BLaER1 (cell line): Measurements from ENCODE around the gene ERF.

Source experiments
- H3K27ac ChIP-seq: shearing (Covaris generic); formaldehyde crosslinking; 2 replicates; pipeline ENCODE4 v1.8.1; 2022
- H3K27me3 ChIP-seq: shearing (Covaris generic); formaldehyde crosslinking; 2 replicates; pipeline ENCODE4 v1.8.1; 2022
- H3K36me3 ChIP-seq: shearing (Covaris generic); formaldehyde crosslinking; 2 replicates; pipeline ENCODE4 v1.8.1; 2022
- H3K4me1 ChIP-seq: shearing (Covaris generic); formaldehyde crosslinking; 2 replicates; pipeline ENCODE4 v1.8.1; 2022
- H3K4me2 ChIP-seq: shearing (Covaris generic); formaldehyde crosslinking; 2 replicates; pipeline ENCODE4 v1.8.1; 2022
- H3K4me3 ChIP-seq: shearing (Covaris generic); formaldehyde crosslinking; 2 replicates; pipeline ENCODE4 v1.8.1; 2022
- H3K9ac ChIP-seq: shearing (Covaris generic); formaldehyde crosslinking; 2 replicates; pipeline ENCODE4 v1.8.1; 2022
- H3K9me3 ChIP-seq: shearing (Covaris generic); formaldehyde crosslinking; 2 replicates; pipeline ENCODE4 v1.8.1; 2022
- H4K20me1 ChIP-seq: shearing (Covaris generic); formaldehyde crosslinking; 2 replicates; pipeline ENCODE4 v1.8.1; 2022
- Cebpa-rat ChIP-seq: shearing (Covaris generic); IDR thresholded peaks from 2 replicates; pipeline ENCODE4 v1.8.1; 2022

Gene ERF

DNA sequence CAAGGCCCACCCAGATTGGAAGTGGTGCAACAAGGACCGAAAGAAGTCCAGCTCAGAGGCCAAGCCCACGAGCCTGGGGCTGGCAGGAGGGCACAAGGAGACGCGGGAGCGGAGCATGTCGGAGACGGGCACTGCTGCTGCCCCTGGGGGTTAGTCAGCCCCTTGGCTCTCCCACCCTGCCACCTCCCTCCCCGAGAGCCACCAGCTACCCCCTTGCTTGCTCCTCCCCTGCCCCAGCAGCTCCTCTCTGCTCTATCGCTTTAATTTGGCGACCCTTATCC, 32.8 kb upstream of the ERF start:
- Histone ChIP-seq H3K9me3 (no peaks in the 10 kb centered on the region), H3K9ac (no peak overlapping the region), H3K4me1 (peaks cover 81% of the 10 kb centered on the region), H3K4me3 (no peak overlapping the region), H3K27ac (no peak overlapping the region), H3K36me3 (peaks cover 60% of the 10 kb centered on the region), H3K4me2 (peak overlapping the region; percentile 98; the same call in 1 of the 2 replicates), H3K27me3 (no peaks in the 10 kb centered on the region), H4K20me1 (peaks cover 88% of the 10 kb centered on the region)
- TF ChIP-seq Cebpa-rat, result no peak

DNA sequence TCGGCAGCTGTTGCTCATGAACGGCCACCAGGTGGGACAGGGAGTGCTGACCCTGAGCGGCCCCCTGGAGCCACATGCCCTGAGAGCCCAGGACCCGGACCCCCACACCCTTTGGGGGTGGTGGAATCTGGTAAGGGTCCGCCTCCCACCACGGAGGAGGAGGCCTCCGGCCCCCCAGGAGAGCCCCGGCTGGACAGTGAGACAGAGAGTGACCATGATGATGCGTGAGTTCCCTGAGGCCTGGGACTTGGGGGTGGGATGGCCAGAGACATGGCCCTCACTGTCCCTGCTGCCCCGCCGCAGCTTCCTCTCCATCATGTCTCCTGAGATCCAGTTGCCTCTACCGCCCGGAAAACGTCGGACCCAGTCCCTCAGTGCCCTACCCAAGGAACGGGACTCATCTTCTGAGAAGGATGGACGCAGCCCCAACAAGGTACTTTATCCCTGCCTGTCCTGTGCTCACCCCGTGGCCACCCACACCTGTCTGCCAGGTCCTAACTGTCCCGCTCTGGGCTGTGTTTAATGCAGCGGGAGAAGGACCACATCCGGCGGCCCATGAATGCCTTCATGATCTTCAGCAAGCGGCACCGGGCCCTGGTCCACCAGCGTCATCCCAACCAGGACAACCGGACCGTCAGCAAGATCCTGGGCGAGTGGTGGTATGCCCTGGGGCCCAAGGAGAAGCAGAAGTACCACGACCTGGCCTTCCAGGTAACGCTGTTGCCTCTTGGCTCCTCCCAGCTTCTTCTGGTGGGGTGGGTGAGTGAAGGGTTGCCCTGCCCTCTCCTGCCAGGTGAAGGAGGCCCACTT, 32.3 kb upstream of the ERF start:
- Histone ChIP-seq H3K4me2 (peak overlapping the region; percentile 98), H3K27ac (peak overlapping the region; percentile 93), H3K9me3 (no peaks in the 10 kb centered on the region), H3K4me1 (peaks cover 87% of the 10 kb centered on the region), H3K27me3 (no peaks in the 10 kb centered on the region), H3K9ac (peak overlapping the region; percentile 55; the same call in 1 of the 2 replicates), H3K4me3 (peak overlapping the region; percentile 73), H3K36me3 (peaks cover 55% of the 10 kb centered on the region), H4K20me1 (peaks cover 87% of the 10 kb centered on the region)
- TF ChIP-seq Cebpa-rat, result no peak

DNA sequence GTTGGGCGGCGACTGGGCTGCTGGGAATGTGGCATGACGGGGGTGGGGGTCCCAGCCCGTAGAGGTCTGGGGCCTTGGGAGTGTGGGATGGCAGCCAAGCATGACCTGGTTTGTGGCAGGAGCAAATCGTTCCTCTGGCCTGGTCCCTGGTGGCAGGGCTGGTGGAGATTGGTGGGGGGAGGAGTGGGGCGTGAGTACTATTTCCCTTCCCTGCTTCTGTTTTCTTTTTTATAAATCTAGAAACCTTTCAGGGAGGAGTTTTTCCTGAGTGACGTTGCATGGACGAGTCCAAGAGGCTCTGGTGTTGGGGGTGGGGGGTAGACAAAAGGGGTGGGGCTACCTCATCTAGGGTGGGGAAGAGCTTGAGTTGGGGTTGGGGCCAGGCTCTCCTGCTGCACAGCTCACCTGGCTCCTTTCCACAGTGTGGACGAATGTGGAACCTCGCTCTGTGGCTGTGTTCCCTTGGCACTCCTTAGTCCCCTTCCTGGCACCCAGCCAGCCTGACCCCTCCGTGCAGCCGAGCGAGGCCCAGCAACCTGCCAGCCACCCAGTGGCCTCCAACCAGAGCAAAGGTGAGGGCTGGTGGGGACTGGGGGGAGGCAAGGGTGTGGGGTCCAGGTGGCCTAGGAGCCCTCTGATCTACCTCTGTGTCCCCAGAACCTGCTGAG, 31.6 kb upstream of the ERF start:
- Histone ChIP-seq H3K4me1 (peaks cover 88% of the 10 kb centered on the region), H3K9me3 (no peaks in the 10 kb centered on the region), H4K20me1 (peaks cover 87% of the 10 kb centered on the region), H3K27ac (peak overlapping the region; percentile 93), H3K27me3 (no peaks in the 10 kb centered on the region), H3K9ac (peak overlapping the region; percentile 85), H3K36me3 (peaks cover 47% of the 10 kb centered on the region), H3K4me2 (peak overlapping the region; percentile 98), H3K4me3 (peak overlapping the region; percentile 73)
- TF ChIP-seq Cebpa-rat, result no peak

DNA sequence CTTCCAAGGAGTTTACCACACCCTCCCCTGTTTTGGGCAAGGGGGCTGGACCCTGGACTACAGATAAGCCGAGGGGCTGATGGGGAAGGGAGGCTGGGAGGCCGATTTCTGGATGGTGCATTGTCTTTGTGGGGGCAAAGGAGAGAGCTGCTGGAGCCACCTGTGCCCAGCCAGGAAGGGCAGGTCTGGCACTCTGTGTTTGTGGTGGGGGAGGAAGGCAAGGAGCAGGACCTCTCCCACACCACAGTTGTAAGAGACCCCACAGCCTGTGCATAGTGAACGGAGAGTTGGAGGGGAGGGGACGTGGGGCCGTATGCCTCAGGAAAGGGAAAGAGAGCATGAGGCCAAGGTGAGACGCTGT, 31.0 kb upstream of the ERF start:
- TF ChIP-seq Cebpa-rat, result no peak
- peak overlapping the region; percentile 98 for H3K4me2 ChIP-seq
- peaks cover 42% of the 10 kb centered on the region for H3K36me3 ChIP-seq
- peak overlapping the region; percentile 85 for H3K9ac ChIP-seq
- peaks cover 87% of the 10 kb centered on the region for H3K4me1 ChIP-seq
- H4K20me1 ChIP-seq, result peaks cover 83% of the 10 kb centered on the region
- no peaks in the 10 kb centered on the region for H3K27me3 ChIP-seq
- H3K9me3 ChIP-seq, result no peaks in the 10 kb centered on the region
- peak overlapping the region; percentile 93 for H3K27ac ChIP-seq
- peak overlapping the region; percentile 73 for H3K4me3 ChIP-seq

DNA sequence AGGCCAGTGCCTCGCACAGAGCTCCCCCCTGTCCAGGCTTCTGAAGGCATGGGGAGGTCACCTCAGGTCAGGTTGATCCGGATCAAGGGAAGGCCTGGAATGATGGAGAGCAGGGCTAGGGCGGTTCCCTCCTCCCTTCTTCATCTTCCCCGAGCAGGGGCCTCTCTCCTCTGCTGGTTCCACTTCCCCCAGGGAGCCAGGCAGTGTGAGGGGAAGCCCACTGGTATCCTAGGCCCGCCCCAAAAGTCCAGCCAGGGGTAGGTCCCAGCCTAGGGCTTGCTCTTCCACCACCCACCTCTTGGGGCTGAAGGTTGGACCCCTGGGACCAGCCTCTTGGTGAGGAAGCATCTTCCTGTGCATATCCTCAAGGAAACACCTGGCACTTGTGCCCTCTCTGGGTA, 30.6 kb upstream of the ERF start:
- Histone ChIP-seq H3K27ac (peak overlapping the region; percentile 93), H3K4me2 (peak overlapping the region; percentile 98), H3K4me3 (peak overlapping the region; percentile 73), H3K9ac (peak overlapping the region; percentile 85), H3K9me3 (no peaks in the 10 kb centered on the region), H3K36me3 (peaks cover 38% of the 10 kb centered on the region), H3K27me3 (no peaks in the 10 kb centered on the region), H4K20me1 (peaks cover 79% of the 10 kb centered on the region), H3K4me1 (peaks cover 83% of the 10 kb centered on the region)
- no peak for TF ChIP-seq Cebpa-rat

DNA sequence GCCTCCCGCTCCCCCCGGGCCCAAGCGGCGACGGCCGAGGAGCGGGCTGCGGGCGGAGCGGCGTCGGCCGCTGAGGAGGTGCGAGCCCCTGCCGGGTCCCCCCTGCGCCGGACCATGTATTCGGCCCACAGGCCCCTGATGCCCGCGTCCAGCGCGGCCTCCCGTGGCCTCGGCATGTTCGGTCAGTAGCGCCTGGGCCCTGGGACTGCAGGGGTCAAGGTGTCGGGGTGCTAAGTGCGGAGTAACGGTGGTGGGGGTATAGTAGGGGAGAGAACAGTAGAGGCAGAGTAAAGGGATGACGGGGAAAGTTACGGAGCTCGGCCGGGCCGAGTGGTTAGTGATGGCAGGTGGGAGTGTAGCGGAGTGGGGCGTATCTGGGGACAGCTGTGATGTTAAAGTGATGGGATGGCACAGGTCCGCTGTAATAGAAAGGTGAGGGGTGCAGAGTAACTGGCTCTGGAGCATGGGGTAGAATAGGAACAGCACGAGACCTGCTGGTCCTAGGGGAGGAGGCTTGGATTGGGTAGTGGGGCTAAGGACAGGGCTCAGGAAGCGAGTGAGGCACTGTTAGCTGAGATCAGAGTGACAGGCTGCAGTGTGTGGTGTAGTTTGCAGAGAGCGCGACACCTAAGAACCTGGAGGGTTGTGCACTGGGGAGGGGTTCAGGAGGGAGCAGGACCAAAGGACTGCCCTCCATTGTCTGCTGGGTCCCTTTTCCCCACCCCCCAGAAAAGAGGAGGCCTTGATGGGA, 29.8 kb upstream of the ERF start:
- peaks cover 75% of the 10 kb centered on the region for H3K4me1 ChIP-seq
- peak overlapping the region; percentile 73 for H3K4me3 ChIP-seq
- TF ChIP-seq Cebpa-rat, result no peak
- peaks cover 71% of the 10 kb centered on the region for H4K20me1 ChIP-seq
- peak overlapping the region; percentile 93 for H3K27ac ChIP-seq
- H3K36me3 ChIP-seq, result peaks cover 30% of the 10 kb centered on the region
- peak overlapping the region; percentile 98 for H3K4me2 ChIP-seq
- H3K9me3 ChIP-seq, result no peaks in the 10 kb centered on the region
- peak overlapping the region; percentile 85 for H3K9ac ChIP-seq
- no peaks in the 10 kb centered on the region for H3K27me3 ChIP-seq

DNA sequence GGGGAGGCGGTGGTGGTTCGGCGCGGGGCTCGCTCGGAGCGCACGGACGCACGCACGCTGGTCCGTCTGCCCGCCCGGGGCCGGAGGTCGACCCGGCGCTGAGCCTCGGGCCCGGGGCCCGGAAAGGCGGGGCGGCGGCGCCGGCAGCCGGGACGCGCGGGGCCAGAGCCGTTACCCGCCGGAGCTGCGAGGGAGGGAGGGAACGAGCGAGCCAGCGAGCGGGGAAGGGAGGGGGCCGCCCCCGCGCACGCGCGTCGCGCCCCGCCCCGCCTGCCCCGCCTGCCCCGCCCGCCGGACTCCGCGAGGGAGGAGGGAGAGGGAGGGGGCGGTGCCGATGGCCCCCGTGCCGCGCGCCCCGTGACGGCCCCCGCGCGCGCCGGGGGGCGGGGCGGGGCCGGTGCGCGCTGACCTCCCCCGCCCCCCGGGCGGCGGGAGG, 29.2 kb upstream of the ERF start:
- peaks cover 69% of the 10 kb centered on the region for H4K20me1 ChIP-seq
- H3K36me3 ChIP-seq, result peaks cover 23% of the 10 kb centered on the region
- peak overlapping the region; percentile 86 for H3K9ac ChIP-seq
- no peaks in the 10 kb centered on the region for H3K27me3 ChIP-seq
- H3K4me3 ChIP-seq, result peak overlapping the region; percentile 73
- peak overlapping the region; percentile 22; the same call in 1 of the 2 replicates for H3K4me2 ChIP-seq
- TF ChIP-seq Cebpa-rat, result no peak
- H3K9me3 ChIP-seq, result no peaks in the 10 kb centered on the region
- peaks cover 75% of the 10 kb centered on the region for H3K4me1 ChIP-seq
- peak overlapping the region; percentile 90 for H3K27ac ChIP-seq

DNA sequence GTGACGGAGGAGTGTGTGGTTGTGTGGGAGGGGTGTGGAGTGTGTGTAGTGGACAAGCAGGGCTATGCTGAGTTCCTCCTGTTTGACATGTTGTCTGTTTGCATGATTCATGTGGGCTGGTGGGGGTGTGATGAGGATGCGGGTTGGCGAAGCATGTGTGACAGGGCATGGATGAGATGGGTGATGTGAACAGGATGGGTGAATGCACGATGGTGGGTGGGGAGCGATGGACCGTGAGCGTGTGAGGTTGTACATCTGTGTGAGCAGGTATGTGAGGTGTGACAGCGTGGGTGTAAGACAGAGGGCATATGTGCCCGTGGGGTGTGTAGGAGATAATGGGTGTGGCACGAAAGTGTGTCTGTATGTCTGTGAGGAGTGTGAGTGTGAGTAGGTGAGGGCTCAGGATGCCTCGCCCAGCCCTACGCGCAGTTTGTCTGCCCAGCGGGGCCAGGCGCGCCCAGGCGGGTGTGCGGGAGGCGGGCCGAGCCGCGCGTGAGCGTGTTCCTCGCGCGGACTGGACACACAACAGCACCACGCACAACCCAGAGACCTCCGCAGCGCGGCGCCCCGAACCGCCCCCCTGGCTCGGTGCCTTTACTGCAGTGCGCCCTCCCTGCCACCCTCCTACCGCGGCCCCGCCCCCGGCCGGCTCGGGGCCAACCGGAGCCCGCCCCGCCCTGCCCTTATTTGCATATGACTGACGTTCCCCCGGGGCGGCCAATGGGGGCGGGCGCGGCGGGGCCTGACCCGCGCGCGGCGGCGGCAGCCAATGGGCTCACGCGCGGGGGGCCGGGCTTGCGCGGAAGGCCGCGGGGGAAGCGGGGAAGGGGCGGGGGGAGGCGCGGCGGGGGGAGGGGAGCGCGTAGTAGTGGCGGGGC, 28.5 kb upstream of the ERF start:
- Histone ChIP-seq H3K4me2 (peak overlapping the region; percentile 99), H3K27ac (peak overlapping the region; percentile 90), H3K9me3 (no peaks in the 10 kb centered on the region), H3K27me3 (no peaks in the 10 kb centered on the region), H3K36me3 (peaks cover 17% of the 10 kb centered on the region), H3K4me3 (peak overlapping the region; percentile 73), H4K20me1 (peaks cover 69% of the 10 kb centered on the region), H3K4me1 (peaks cover 75% of the 10 kb centered on the region), H3K9ac (peak overlapping the region; percentile 86)
- no peak for TF ChIP-seq Cebpa-rat

DNA sequence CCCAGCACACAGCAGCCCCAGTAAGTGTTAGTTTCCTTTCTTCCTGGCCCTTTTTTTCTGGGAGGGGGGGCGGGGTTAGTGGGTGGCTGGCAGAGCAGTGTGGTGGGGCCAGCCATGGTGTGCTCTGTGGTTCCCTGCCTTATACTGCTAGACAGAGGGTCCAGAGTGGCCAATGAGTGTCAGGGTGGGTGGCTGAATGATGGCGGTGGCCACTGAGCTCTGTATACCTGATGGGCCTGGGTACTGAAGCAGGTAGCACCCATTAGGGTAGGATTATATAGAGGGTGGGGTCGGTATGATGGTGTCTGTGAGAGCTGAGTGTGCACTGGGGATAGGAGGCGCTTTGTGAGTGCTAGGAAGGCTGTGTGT, 27.9 kb upstream of the ERF start:
- TF ChIP-seq Cebpa-rat, result no peak
- peaks cover 75% of the 10 kb centered on the region for H3K4me1 ChIP-seq
- no peaks in the 10 kb centered on the region for H3K27me3 ChIP-seq
- peaks cover 11% of the 10 kb centered on the region for H3K36me3 ChIP-seq
- peak overlapping the region; percentile 99 for H3K4me2 ChIP-seq
- H4K20me1 ChIP-seq, result peaks cover 67% of the 10 kb centered on the region
- peak overlapping the region; percentile 78; the same call in 1 of the 2 replicates for H3K9ac ChIP-seq
- H3K9me3 ChIP-seq, result no peaks in the 10 kb centered on the region
- peak overlapping the region; percentile 70 for H3K4me3 ChIP-seq
- peak overlapping the region; percentile 73; the same call in 1 of the 2 replicates for H3K27ac ChIP-seq
